ENCODE measurements around the gene INS.

Gene INS

DNA sequence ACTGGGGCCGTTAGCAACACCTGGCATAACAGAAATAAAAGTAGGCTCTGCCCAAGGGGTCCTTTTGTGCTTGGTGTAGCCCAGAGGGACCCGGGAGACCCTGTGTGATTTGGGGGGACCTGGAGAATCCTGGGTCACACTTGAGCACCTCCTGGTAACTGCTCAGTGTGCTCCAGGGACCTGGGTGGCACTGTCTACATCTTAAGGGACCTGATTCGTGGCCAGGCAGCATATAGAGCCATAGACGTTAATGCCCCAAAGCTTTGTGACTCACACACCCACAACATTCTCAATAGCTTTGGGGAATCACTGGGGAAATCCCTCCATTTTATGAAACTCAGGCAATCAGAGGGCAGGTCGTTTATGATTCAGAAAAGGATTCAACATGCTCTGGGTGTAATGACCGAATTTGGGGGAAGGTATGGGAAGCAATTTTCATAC lies 18.2 kb downstream of the INS start:
- peak; percentile 22 to 51 for DNase-seq

- no peak for DNase-seq
Observed at GRCh38 chr11:2142300-2142759, 18.7 kb downstream of the INS start.

GRCh38 chr11:2140411-2141400 lies 20.3 kb downstream of the INS start:
- no peak for DNase-seq

DNA sequence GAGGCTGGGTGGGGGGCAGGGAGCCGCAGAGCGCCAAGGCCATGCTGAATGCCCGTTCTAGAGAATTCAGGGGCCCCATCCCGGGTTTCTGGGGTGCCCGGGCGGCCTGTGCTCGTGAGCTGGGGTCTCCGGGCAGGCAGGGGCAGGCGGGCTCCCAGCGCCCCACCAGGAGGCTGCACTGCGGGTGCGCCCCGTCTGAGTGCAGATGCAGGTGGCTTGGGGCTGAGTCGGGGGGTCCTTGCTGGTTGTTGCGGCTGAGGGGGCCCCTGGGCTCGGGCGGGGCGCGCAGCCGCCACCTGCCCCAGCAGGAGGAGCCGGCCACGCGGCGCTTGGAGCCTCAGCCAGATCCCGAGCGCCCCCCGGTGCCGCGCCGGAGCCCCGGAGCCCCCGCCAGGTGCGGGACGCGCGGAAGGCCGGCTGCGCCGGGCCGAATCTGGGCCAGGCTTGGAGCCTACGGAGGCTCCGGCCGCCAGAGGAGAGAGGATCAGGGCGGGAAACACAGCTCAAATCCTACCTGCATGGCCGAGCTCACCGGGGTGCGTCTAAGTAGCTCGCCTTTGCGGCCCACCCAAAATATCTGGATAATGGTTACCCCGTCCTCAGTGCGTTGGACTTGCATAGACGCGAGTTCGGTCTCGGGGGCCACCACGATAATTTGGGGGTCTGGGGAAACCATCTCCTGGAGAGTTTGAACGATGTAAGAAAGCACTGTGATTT lies 21.2 kb downstream of the INS start:
- DNase-seq = no peak

DNA sequence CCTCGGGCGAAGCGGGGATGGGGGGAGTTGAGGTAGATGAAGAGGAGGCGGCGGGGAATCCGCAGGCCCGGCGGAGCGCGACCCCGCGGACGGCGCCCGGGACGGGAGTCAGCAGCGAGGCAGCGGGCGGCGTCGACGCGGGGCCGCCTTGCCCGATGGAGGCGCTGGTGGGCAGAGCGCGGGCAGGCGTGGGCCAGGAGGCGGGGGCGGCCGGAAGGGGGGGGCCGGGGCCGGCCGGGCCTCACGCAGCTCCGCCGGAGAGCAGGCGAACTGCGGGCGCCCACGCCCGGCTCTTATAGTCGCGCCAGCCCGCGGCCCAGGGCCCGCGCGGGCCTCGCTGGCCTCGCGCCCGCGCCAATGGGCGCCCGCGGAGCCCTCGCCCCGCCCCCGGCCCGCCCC lies 21.9 kb downstream of the INS start, which contains the start of gene IGF2:
TSS of gene IGF2 (minus strand) at position 267 of the 399 bp plus-strand sequence. CDS start 3,866 bp downstream, outside the sequence.
- DNase-seq = peak in 1 of 2 donors; percentile 42

- peak; percentile 28 to 29 for DNase-seq
Observed at GRCh38 chr11:2138431-2139122, 22.4 kb downstream of the INS start.

- no peak for DNase-seq
Observed at GRCh38 chr11:2138068-2138430, 23.0 kb downstream of the INS start.

DNA sequence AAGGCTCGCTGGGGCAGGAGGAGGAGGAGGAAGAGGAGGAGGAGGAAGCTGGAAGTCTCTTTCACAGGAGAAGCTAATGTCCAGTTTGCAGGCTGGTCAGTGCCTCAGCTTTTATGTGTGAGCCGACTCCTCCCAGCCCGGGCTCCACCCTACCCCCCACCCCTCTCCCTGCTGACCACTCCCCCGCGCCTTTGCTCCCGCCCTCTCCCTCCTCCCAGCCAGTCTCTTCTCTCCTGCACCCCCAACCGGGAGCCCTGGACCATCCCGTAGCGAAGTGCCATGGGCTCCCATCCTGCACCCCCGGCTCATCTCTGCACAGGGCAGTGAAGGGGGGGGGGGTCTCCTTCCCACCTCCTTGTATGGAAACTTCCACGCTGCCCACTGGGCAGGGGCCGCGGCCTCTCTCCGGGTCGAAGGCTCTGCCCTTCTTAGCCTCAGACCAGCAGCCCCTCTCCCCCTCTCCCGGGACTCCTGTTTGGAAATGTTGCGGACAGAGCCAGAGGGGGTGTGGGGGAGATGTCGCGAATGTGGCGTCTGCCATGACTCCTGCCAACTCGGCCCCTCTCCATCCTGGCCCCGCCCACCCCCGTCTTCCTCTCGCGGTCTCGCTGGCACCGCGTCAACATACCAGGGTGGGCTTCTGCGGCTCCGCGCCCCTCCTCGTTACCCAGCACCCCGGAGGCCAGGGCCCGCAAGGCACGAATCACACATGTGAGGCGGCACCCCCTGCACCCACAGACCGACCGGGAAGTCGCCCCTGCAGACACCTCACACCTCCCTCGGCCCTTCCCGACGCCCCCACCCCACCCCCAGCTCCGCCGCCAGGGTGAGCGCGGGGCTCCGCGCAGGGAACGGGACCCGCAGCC lies 23.6 kb downstream of the INS start:
- DNase-seq = no peak

- no peak for DNase-seq
Observed at GRCh38 chr11:2136952-2137201, 24.1 kb downstream of the INS start.

DNA sequence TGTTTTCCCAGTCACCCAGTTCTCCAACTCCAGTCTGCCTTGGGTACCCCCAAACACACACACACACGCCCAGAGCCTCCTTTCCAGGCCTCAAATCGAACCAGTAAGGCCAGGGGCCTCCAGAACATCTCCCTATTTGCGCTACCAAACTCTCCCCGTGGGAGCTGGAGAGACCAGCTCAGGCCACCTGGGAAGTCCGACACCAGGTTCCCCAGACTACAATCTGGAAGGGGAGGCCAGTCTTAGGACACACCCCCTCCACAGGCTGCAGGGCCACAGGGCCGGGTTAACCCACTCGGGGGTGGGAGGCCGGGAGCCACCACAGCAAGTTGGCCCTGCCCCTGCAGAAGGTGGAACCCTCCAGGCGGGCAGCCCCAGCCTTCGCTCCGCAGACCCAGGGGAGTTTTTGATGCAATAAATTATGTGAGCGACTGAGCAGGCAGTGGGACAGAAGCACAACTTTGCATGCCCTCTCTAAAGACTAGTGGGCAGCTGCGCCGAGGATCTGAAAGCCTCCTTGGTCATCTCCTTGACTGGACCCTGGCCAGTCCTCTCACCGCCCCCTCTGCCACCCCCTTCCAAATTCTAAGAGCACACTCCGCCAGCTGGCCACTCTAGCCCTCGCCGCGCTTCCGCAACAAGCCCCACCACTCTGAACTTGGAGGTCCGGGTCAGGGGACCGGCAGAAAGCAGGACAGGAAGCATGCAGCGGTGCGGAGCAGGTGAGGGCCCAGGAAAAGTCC lies 24.6 kb downstream of the INS start:
- no peak for DNase-seq

- no peak for DNase-seq
Observed at GRCh38 chr11:2135648-2136201, 25.3 kb downstream of the INS start.

DNA sequence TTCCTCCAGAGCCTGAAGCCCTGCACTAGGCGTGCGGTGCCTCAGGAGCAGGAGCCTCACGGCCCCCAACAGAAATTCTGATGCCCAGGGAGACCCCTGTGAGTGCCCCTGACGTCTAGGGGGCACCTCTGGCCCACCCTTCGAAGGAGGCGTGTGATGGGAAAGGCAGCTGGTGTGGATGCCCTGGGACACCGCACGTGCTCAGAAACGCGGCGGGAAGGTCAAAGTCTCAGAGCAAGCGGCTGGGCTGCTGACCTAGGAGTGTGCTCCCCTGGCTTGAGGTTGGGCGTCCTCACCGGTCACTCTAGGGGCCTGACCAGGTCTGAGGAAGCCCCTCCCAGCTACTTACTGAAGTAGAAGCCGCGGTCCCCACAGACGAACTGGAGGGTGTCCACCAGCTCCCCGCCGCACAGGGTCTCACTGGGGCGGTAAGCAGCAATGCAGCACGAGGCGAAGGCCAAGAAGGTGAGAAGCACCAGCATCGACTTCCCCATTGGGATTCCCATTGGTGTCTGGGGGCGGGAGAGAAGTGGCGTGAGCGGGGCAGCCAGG lies 25.9 kb downstream of the INS start:
- DNase-seq = no peak

DNA sequence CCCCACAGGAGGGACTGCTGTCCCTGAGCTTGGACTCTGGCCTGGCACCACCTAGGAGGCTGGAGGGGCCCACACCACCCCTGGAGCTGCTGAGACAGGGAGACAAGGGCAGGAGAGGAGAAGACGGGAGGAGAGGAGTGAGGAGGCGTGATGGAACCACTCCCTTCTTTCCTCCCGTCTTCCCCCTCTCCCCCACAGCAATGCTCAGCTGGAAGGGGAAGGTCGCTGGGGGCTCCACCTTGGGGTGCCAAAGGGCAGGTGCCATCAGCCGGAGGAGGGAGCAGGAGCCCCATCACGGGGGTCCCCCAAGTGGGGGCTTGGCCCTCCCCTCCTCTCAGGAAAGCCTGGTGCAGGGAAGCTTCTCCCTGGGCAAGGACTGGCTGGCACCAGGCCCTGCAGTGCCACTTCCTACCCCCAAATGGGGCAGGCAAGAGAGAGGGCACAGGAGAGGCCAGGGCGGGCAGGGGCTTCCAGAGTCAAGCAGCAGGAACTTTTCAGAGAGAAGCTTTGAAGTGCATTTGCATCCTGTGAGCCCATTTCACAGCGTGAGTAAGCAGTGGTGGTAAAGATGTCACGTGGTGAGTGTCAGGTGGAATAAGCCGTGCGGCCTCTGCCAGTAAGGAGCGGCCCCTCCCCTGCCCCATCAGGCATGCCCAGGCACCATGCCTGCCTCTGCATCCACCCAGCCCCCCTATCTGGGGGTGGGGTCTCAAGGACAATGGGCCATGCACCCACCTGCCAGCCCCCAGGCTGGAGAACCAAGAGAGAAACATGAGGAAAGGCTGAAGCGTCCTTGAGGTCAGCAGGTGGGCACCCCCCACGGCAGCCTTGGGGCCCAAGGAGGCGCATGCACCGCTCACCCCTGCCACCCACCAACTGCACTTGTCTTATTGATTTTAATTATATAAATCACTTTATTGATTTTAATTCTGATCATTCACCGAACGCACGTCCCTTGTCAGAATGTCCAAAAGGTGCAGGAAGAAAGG lies 26.7 kb downstream of the INS start:
- DNase-seq = no peak

DNA sequence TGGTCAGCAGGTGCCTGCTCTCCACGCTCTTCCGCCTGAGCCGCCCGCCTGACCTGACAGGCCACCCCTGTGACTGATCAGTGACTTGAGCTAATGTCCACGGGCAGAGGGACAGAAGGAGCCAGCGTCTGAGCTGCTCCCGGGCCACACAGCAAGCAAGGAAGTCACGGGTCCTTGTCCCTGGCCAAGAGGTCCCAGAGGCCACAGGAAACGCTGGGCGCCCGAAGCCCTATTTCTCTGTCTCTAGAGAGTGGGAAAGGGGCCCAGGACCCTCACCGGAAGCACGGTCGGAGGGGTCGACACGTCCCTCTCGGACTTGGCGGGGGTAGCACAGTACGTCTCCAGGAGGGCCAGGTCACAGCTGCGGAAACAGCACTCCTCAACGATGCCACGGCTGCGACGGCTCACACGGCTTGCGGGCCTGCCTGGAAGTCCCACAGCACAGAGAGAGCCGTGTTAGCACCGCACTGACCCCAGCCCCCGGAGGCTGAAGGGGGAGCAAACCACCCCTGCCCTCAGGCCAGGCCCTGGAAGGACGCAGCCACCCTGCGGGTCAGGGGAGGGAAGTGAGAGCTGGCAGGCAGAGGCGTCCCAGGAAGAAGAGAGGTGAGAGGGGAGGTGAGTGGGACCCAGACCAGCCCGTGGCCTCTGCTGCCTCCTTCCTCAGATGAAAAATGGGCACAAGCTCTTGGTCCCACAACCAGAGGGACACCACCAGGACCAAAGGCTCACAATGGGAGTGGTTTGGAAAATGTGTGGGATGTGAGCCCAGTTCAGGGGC lies 27.6 kb downstream of the INS start:
- no peak for DNase-seq

DNA sequence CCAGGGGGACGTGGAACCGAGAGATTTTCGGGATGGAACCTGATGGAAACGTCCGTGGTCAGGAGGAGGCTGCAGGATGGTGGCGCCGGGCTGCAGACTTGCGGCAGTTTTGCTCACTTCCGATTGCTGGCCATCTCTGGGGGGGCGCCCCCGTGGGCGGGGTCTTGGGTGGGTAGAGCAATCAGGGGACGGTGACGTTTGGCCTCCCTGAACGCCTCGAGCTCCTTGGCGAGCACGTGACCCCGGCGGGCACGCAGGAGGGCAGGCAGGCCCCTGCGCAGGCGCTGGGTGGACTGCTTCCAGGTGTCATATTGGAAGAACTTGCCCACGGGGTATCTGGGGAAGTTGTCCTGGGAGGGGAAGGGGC lies 28.2 kb downstream of the INS start:
- DNase-seq = no peak

DNA sequence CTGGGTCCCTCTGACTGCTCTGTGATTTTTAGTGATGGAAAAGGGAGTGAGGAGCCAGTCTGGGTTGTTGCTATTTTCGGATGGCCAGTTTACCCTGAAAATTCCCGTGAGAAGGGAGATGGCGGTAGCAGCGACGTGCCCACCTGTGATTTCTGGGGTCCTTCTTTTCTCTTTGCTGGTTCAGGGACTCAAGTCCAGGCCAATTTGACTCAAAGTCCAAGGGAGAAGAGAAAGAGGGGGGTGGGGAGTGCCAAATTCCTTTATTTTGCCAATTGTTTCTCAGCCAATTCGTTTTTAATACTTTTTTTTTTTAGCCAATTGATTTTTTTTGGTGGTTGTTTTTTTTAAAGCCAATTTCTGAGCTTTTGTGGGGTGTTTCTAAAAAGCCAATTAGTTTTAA lies 28.8 kb downstream of the INS start:
- DNase-seq = no peak

DNA sequence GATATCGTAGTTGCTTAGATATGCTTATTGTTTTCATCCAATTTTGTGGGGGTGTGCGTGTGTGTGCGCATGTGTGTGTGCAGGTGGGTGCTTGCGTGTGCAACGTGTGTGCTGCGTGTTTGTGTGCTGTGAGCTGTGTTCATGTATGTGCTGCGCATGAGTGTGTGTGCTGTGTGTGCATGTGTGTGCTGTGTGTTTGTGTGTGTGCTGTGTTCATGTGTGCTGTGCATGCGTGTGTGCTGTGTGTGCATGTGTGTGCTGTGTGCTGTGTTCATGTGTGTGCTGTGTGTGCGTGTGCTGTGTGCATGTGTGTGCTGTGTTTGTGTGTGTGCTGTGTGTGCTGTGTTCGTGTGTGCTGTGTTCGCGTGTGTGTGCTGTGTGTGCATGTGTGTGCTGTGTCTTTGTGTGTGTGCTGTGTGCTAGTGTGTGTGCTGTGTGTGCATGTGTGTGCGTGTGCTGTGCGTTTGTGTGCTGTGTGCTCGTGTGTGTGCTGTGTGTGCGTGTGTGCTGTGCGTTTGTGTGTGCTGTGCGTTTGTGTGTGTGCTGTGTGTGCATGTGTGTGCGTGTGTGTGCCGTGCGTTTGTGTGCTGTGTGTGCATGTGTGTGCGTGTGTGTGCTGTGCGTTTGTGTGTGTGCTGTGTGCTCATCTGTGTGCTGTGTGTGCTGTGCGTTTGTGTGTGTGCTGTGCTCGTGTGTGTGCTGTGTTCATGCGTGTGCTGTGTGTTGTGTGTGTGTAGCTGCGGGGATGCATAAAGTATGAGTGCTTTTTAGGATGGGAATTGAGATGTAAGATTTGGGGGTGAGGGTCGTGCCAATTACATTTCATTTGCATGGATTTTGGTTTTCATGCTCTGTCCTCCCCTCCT lies 29.4 kb downstream of the INS start:
- DNase-seq = no peak

DNA sequence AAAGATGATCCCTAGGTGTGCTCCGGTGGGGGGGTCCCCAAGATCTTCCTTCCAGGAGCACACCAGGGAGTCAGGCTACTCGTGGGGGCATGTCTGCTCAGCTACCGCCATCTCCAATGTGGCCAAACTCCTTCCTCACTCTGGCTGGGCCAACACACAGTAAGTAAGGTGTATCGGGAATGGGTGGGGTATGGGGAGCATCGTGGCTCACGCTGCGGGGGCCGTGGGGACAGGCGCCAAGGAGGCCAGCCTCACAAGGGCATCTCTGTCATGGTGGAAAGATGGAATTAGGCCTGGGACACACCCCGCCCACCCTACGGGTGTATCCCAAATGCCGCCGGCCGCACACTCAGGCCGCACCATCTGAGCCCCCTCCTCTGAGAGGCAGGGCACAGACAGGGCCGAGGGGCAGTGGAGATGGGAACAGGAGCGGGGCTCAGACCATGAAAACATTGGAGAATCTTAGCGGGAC lies 30.1 kb downstream of the INS start:
- no peak for DNase-seq

All from activated CD4-positive, alpha-beta T cell treated with anti-CD3 and anti-CD28 coated beads for 4 hours (primary cell).